ENCODE measurements around the gene TAS1R2.

DNA sequence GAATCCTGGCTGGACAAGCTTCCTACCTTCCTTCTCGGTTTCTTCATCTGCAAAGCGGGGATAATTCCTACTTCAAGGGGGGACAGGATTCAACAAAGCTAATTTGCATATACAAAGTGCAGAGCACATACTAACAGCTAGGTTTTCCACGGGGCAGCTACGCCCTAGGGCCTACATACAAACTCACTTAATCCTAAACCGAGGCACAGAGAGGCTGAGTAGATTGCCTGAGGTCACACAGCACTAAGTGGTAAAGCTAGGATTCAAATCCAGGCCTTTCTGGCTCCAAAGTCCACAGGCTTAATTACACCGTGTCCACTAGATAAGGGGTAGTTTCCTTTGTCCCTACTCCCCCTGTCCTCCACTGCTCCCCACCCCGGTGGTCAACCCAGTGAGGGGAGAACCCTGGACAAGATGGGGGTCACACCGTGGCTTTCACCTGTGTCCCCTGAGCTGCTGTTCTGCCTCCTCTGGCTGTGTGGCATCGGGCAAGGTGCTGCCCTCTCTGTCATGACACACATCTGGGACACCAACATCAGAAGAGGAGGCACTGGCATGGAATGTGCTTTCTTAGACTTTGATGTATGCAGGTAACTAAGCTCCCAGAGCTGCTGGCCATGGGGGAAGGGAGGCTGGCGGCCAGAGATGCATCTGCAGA is 44.5 kb downstream of the TAS1R2 start:
- TF ChIP-seq POLR2A (IDR thresholded peaks at IDR 0.05; ENCODE audit: low read length) (no peak), RARB (CRISPR knock-in tag; IDR thresholded peaks at IDR 0.05) (no peak), MAZ (IDR thresholded peaks at IDR 0.05; ENCODE audit: borderline replicate concordance, low read depth, low read length) (no peak), ZFP36 (IDR thresholded peaks at IDR 0.05; ENCODE audit: borderline replicate concordance, partially characterized antibody) (peak; percentile 56), JUNB (IDR thresholded peaks at IDR 0.05) (no peak), EP300 (IDR thresholded peaks at IDR 0.05) (no peak)
- TF ChIP-seq, protein P1, sequence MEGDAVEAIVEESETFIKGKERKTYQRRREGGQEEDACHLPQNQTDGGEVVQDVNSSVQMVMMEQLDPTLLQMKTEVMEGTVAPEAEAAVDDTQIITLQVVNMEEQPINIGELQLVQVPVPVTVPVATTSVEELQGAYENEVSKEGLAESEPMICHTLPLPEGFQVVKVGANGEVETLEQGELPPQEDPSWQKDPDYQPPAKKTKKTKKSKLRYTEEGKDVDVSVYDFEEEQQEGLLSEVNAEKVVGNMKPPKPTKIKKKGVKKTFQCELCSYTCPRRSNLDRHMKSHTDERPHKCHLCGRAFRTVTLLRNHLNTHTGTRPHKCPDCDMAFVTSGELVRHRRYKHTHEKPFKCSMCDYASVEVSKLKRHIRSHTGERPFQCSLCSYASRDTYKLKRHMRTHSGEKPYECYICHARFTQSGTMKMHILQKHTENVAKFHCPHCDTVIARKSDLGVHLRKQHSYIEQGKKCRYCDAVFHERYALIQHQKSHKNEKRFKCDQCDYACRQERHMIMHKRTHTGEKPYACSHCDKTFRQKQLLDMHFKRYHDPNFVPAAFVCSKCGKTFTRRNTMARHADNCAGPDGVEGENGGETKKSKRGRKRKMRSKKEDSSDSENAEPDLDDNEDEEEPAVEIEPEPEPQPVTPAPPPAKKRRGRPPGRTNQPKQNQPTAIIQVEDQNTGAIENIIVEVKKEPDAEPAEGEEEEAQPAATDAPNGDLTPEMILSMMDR (IDR thresholded peaks at IDR 0.05) = no peak

Measured in A549 (cell line).